ENCODE measurements around the gene HAAO. TPM values are rescaled to one million over a fixed set of nuclear protein-coding genes. Genes with fewer than 3 reads are reported as not detected.

Gene HAAO
- total RNA-seq, 4 donors from 2014 or later, result 15.7 to 96.9 (median 49.7) TPM

DNA sequence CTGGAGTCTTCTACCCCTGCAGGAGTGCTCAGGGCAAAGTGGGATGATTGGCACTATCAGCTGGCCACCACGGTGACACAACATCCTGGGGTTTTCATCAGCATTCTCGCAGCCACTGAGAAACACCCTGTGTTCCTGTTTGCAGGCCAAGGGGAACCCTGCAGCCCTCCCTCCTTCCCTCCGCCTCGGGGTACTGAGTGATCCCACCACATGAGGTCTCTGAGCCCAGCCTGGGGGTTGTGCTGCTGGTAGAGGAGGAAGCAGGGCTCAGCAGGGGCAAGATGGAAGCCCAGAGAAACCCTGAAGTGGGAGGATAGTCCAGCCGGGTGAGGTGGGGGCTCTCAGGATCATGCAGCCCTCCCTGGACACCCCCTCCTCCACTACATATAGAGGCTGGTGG, 28.3 kb downstream of the HAAO start, which contains the start of gene OXER1:
Gene OXER1 (minus strand): TSS at position 40 of the 400 bp plus-strand sequence. CDS start 73 bp downstream, outside the sequence.
- peak in 1 of 3 donors; percentile 42 for DNase-seq
- Histone ChIP-seq H3K4me1 (no peaks in the 10 kb centered on the region), H3K27ac (no peak within 1 kb of the TSS), H3K27me3 (no peaks in the 10 kb centered on the region), H3K9me3 (no peaks in the 10 kb centered on the region), H3K36me3 (no peaks in the 10 kb centered on the region), H3K4me3 (no peak within 1 kb of the TSS)
- TF ChIP-seq, protein P1, sequence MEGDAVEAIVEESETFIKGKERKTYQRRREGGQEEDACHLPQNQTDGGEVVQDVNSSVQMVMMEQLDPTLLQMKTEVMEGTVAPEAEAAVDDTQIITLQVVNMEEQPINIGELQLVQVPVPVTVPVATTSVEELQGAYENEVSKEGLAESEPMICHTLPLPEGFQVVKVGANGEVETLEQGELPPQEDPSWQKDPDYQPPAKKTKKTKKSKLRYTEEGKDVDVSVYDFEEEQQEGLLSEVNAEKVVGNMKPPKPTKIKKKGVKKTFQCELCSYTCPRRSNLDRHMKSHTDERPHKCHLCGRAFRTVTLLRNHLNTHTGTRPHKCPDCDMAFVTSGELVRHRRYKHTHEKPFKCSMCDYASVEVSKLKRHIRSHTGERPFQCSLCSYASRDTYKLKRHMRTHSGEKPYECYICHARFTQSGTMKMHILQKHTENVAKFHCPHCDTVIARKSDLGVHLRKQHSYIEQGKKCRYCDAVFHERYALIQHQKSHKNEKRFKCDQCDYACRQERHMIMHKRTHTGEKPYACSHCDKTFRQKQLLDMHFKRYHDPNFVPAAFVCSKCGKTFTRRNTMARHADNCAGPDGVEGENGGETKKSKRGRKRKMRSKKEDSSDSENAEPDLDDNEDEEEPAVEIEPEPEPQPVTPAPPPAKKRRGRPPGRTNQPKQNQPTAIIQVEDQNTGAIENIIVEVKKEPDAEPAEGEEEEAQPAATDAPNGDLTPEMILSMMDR (IDR thresholded peaks at IDR 0.05), result no peak
- no peak for TF ChIP-seq POLR2A (IDR thresholded peaks at IDR 0.05)

DNA sequence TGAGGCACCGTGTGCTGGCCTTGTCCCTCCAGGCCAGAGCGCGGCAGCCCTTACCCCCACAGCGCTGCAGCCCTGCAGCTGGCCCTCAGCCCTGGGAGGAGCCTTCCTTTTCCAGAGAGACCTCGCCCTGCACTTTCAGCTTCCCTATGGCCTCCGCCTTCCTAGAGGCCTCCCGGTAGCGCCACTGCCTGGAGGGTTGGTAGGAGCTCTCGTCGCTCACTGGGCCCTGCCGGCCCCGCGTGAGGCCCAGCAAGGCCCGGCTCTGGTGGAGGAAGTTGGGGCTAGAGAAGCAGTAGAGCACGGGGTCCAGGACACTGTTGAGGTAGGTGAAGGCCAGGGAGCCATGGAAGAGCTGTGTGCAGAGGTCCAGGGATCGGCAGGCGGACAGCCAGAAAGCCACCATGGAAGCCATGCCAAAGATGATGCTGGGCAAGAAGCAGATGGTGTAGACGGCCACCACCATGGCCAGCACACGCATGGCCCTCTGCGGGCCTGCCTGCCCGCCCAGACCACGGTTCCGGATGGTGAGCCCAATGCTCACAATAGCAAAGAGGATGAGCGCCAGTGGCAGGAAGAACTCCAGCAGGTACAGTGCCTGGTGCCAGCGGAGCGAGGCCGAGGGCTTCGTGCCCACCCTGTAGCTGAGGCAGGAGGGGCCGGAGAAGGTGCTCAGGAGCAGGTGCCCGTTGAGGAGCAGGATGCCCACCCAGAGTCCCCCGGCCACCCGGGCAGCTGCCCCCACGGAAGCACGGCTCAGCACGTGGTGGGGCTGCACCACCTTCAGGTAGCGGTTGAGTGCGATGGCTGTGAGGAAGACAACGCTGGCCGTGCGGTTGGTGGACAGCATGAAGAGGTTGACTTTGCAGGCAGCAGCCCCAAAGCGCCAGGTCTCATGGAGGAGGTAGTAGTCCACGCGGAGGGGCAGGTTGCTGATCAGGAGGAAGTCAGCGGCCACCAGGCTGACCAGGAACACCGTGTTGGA, 29.3 kb downstream of the HAAO start:
- Histone ChIP-seq H3K4me3 (no peak overlapping the region), H3K9me3 (no peaks in the 10 kb centered on the region), H3K4me1 (no peaks in the 10 kb centered on the region), H3K27me3 (no peaks in the 10 kb centered on the region), H3K36me3 (no peaks in the 10 kb centered on the region), H3K27ac (no peak overlapping the region)
- TF ChIP-seq POLR2A (IDR thresholded peaks at IDR 0.05), result no peak
- TF ChIP-seq, protein P1 (IDR thresholded peaks at IDR 0.05), result no peak
- peak in 1 of 3 donors; percentile 41 for DNase-seq

DNA sequence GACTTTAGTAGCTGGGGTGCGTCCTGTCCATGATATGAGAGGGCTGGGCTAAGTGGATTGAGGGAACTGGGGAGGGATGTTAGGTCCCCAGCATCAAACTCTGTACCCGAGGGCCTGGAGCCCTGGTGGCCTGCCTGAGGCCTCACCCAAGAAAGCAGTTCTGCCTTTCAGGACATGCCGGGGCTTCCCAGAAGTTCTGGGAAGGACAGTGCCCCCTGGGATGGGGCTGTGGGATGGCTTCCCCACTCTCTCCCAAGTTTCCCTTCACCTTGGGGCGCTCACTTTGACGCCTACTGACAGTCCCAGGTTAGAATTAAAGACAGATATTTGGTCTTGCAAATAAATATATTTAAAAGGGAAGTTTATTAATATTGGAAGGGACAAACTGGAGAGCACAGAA, 30.2 kb downstream of the HAAO start:
- no peaks in the 10 kb centered on the region for H3K36me3 ChIP-seq
- H3K9me3 ChIP-seq, result no peaks in the 10 kb centered on the region
- H3K27me3 ChIP-seq, result no peaks in the 10 kb centered on the region
- H3K4me1 ChIP-seq, result no peaks in the 10 kb centered on the region
- no peak for TF ChIP-seq POLR2A (IDR thresholded peaks at IDR 0.05)
- TF ChIP-seq, protein P1 (IDR thresholded peaks at IDR 0.05), result no peak
- peak in 1 of 3 donors; percentile 23 for DNase-seq
- H3K27ac ChIP-seq, result no peak overlapping the region
- H3K4me3 ChIP-seq, result no peak overlapping the region

DNA sequence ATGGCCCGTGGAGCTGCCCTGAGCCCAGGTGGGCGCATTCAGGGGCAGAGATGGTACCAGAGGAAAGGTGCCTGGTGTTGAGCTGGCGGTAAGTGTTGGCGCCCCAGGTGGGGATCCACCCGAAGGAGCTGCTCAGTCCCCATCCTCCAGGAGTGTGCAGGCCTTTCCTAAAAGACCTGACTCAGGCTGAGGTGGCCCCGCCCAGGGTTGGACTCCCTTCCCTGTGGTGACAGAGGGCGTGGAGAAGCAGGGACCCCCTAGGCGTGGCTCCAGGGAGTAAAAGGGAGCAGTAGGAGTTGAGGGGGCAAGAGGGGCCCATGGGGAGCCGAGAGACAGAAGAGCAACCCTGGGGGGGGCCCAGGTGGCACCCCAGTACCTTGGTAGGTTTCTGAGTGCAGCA, 30.8 kb downstream of the HAAO start:
- TF ChIP-seq, protein P1 (IDR thresholded peaks at IDR 0.05), result no peak
- no peak for TF ChIP-seq POLR2A (IDR thresholded peaks at IDR 0.05)
- no peak overlapping the region for H3K27ac ChIP-seq
- no peaks in the 10 kb centered on the region for H3K9me3 ChIP-seq
- no peak overlapping the region for H3K4me3 ChIP-seq
- H3K27me3 ChIP-seq, result no peaks in the 10 kb centered on the region
- H3K4me1 ChIP-seq, result no peaks in the 10 kb centered on the region
- H3K36me3 ChIP-seq, result no peaks in the 10 kb centered on the region
- peak in 1 of 3 donors; percentile 43 for DNase-seq

DNA sequence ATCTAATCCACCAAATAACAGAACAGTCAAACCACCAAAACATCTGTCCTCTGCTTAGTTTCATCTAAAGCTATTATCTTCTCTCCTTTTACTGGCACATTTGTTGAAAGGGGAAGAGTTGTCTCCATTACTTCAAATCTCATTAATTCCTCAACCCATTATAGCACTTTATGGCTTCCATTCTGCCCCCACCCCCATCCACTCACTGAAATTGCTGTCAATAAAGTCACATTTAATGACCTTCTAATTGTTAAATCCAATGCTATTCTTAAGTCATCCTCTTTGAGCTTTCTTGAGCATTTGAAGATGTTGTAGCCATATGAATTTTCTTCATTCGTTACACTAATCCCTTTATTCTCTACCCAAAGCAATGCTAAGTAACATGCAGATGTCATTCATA, 33.6 kb downstream of the HAAO start:
- Histone ChIP-seq H3K36me3 (peaks cover 0 to 6% (median 0%) of the 10 kb centered on the region in 3 donors), H3K27ac (no peak overlapping the region), H3K27me3 (no peaks in the 10 kb centered on the region), H3K4me3 (no peak overlapping the region), H3K4me1 (peaks cover 0 to 2% (median 0%) of the 10 kb centered on the region in 4 donors), H3K9me3 (no peaks in the 10 kb centered on the region)
- DNase-seq, result no peak
- no peak for TF ChIP-seq POLR2A (IDR thresholded peaks at IDR 0.05)
- TF ChIP-seq, protein P1 (IDR thresholded peaks at IDR 0.05), result no peak

Measured in Peyer's patch (tissue), 4 donors.